GM12878 (cell line): ENCODE results near the gene SPRTN. TPM values are rescaled to one million over a fixed set of nuclear protein-coding genes. Genes with fewer than 3 reads are reported as not detected.

Experiments used
- ATAC-seq: fragments of 200-7000 bp; cut with Tn5 transposase; 3 replicates; pipeline ENCODE4 v1.9.1; 2020; ENCODE audit warnings: mild to moderate bottlenecking, moderate library complexity
- BruUV-seq: library from RNA; stranded (reverse); fragments of 400-500 nt; replicated peaks from 2 replicates; lab custom pipeline; 2021; lab: Mats Ljungman, UMichigan
- CTCF ChIA-PET: fragments of 300-600 bp; sonication (Branson Sonifier 250); formaldehyde crosslinking; extraction: SDS; loops from one replicate; lab custom pipeline; 2021; ENCODE audit warnings: inconsistent platforms; lab: Yijun Ruan, JAX
- POLR2A ChIA-PET: fragments of 350-600 bp; formaldehyde crosslinking; extraction: SDS; loops from one replicate; lab custom pipeline; 2021; ENCODE audit warnings: inconsistent platforms; lab: Charles Lee
- RAD21 ChIA-PET: fragments of 300-600 bp; sonication (Branson Sonifier 250); formaldehyde crosslinking; loops from one replicate; lab custom pipeline; 2023; ENCODE audit warnings: antibody characterized with exemption; ENCODE audit not compliant: unreplicated experiment; lab: Charles Lee
- SMC1A ChIA-PET: fragments of 300-600 bp; sonication (Branson Sonifier 250); formaldehyde crosslinking; loops from one replicate; lab custom pipeline; 2023; ENCODE audit not compliant: unreplicated experiment, uncharacterized antibody; lab: Charles Lee
- DNase-seq: peaks from one replicate; pipeline ENCODE4 v3.0.0-alpha.2; 2011; ENCODE audit warnings: low read depth, low spot score
- FAIRE-seq: peaks from 3 replicates; lab custom pipeline; 2011; peaks lifted over from hg19 to GRCh38; lab: Jason Lieb, UNC
- H2AFZ ChIP-seq: 2 replicates; pipeline ENCODE4 v1.6.0; 2011; ENCODE audit warnings: low read depth, low read length, control low read depth; ENCODE audit not compliant: control insufficient read depth
- H3K27ac ChIP-seq: 2 replicates; pipeline ENCODE4 v1.5.1; 2011; ENCODE audit warnings: control low read depth; ENCODE audit not compliant: control insufficient read depth, insufficient read depth
- H3K27me3 ChIP-seq, 2 experiments: replicated peaks in 1 of 2; 2 replicates each; pipeline versions ENCODE4 v1.6.0 to v1.6.1; 2011; ENCODE audit warnings: low read length in 1 of 2; ENCODE audit not compliant: control insufficient read depth in 2 of 2, insufficient read depth in 2 of 2
- H3K36me3 ChIP-seq, 2 experiments: 2 replicates each; pipeline ENCODE4 v1.5.1; 2011; ENCODE audit warnings: low read length in 1 of 2; ENCODE audit not compliant: control insufficient read depth in 2 of 2, insufficient read depth in 2 of 2
- H3K4me1 ChIP-seq: 2 replicates; pipeline ENCODE4 v1.6.1; 2011; ENCODE audit warnings: mild to moderate bottlenecking, low read length, moderate library complexity, mixed read lengths; ENCODE audit not compliant: control insufficient read depth, insufficient read depth
- H3K4me2 ChIP-seq: 2 replicates; pipeline ENCODE4 v1.6.0; 2011; ENCODE audit warnings: control low read depth; ENCODE audit not compliant: control insufficient read depth, insufficient read depth
- H3K4me3 ChIP-seq: fragments of 200-600 bp; sonication (generic); 2 replicates; pipeline ENCODE4 v1.5.1; 2016
- H3K79me2 ChIP-seq: 2 replicates; pipeline ENCODE4 v1.6.0; 2011; ENCODE audit warnings: low read length; ENCODE audit not compliant: control insufficient read depth, insufficient read depth
- H3K9ac ChIP-seq: 2 replicates; pipeline ENCODE4 v1.8.0; 2011; ENCODE audit warnings: low read length, control low read depth, mixed read lengths; ENCODE audit not compliant: control insufficient read depth, insufficient read depth
- H3K9me3 ChIP-seq: replicated peaks from 3 replicates; pipeline ENCODE4 v1.5.1; 2011; ENCODE audit warnings: mild to moderate bottlenecking, low read length; ENCODE audit not compliant: control insufficient read depth, insufficient read depth
- H4K20me1 ChIP-seq: 2 replicates; pipeline ENCODE4 v1.6.0; 2011; ENCODE audit not compliant: control insufficient read depth, insufficient read depth
- CBX5 ChIP-seq: sonication (generic); IDR thresholded peaks from 2 replicates; pipeline ENCODE4 v1.6.1; 2016; ENCODE audit warnings: low read depth, moderate library complexity, mild to moderate bottlenecking, inconsistent platforms
- ETV6 ChIP-seq, 2 experiments: fragments of 450-650 bp in 1 of 2; IDR thresholded peaks in 1 of 2; conservative IDR thresholded peaks in 1 of 2; 2 replicates each; pipeline ENCODE4 v1.6.1; 2014; ENCODE audit warnings: antibody characterized with exemption in 1 of 2, borderline replicate concordance in 1 of 2, low read depth in 1 of 2, mild to moderate bottlenecking in 1 of 2, moderate library complexity in 1 of 2
- MTA3 ChIP-seq: IDR thresholded peaks from 2 replicates; pipeline ENCODE4 v1.6.1; 2012; ENCODE audit warnings: low read length, inconsistent platforms, borderline replicate concordance
- PAX8 ChIP-seq: fragments of 450-650 bp; IDR thresholded peaks from 2 replicates; pipeline ENCODE4 v1.6.1; 2017; ENCODE audit warnings: mild to moderate bottlenecking, moderate library complexity
- RB1 ChIP-seq: fragments of 450-650 bp; formaldehyde crosslinking; IDR thresholded peaks from 2 replicates; pipeline ENCODE4 v1.6.1; 2017; ENCODE audit warnings: mild to moderate bottlenecking, borderline replicate concordance
- RUNX3 ChIP-seq: IDR thresholded peaks from 2 replicates; pipeline ENCODE4 v1.6.1; 2012; ENCODE audit warnings: low read length, inconsistent platforms
- ZNF274 ChIP-seq: IDR thresholded peaks from one replicate; pipeline ENCODE4 v1.8.0; 2011; ENCODE audit not compliant: insufficient read length, insufficient read depth
- ZNF622 ChIP-seq: fragments of 450-650 bp; IDR thresholded peaks from 2 replicates; pipeline ENCODE4 v1.6.1; 2017; ENCODE audit warnings: mild to moderate bottlenecking, inconsistent platforms
- WGBS: methylation state at CpG from one replicate; pipeline ENCODE4 v1.1.6; 2016; ENCODE audit warnings: low lambda C conversion rate; ENCODE audit not compliant: insufficient replicate concordance, insufficient coverage; ENCODE audit errors: missing lambda C conversion rate; 5-methylcytosine and 5-hydroxymethylcytosine counted together
- in situ Hi-C: fragments of 300-500 bp; cut with MboI; formaldehyde crosslinking; loops from 9 replicates; pipeline ENCODE4 v1.14.3; 2018; ENCODE audit warnings: mixed read lengths
- intact Hi-C: fragments of 100-400 bp; cut with micrococcal nuclease; formaldehyde crosslinking; loops from one replicate; pipeline ENCODE4 v1.14.2; 2022; ENCODE audit not compliant: unreplicated experiment
- polyA plus RNA-seq, 11 experiments: library from polyadenylated mRNA; depleted of rRNA in 4 of 11; unstranded in 6 of 11; stranded (reverse) in 5 of 11; fragments of >200 nt; fragmentation: Nextera tagmentation in 4 of 11; fragmentation: Illumina TruSeq in 1 of 11; extraction: Ambion mirVana in 4 of 11; extraction: Trizol in 1 of 11; gene quantifications; 1 replicate in 1 of 11; 2 replicates in 10 of 11; pipeline versions ENCODE4 v1.2.1 to v1.2.3, GENCODE V29; 2011 to 2016; ENCODE audit warnings: inconsistent platforms in 2 of 11, missing spikeins in 2 of 11, low read depth in 1 of 11
- total RNA-seq, 4 experiments: library from RNA; depleted of rRNA in 3 of 4; stranded (reverse); fragments of >200 nt in 3 of 4; fragmentation: Illumina TruSeq in 1 of 4; extraction: Trizol in 1 of 4; gene quantifications; 2 replicates each; pipeline versions ENCODE4 v1.2.1 to v1.2.3, GENCODE V29; 2013 to 2021
- TF ChIP-seq, protein P1 (sequence below): IDR thresholded peaks from 2 replicates; pipeline ENCODE4 v1.6.1; 2012; ENCODE audit warnings: low read depth, low read length, improper control_type of control experiment
- TF ChIP-seq, protein P2 (sequence below): IDR thresholded peaks from 2 replicates; pipeline ENCODE4 v1.6.1; 2011; ENCODE audit warnings: borderline replicate concordance, low read depth, mild to moderate bottlenecking, moderate library complexity, mixed read lengths, low read length; ENCODE audit not compliant: insufficient read depth; ENCODE audit errors: extremely low read length
- TF ChIP-seq, protein P3 (sequence below): fragments of 450-650 bp; IDR thresholded peaks from 2 replicates; pipeline ENCODE4 v1.6.1; 2014; ENCODE audit warnings: mild to moderate bottlenecking

SPRTN gene
- total and polyA plus RNA-seq, 10 of the 15 experiments (the other 5 are each of a cell fraction or from before 2014, with no cell fraction given) = 4.4 to 16.5 (median 12.1) TPM

DNA sequence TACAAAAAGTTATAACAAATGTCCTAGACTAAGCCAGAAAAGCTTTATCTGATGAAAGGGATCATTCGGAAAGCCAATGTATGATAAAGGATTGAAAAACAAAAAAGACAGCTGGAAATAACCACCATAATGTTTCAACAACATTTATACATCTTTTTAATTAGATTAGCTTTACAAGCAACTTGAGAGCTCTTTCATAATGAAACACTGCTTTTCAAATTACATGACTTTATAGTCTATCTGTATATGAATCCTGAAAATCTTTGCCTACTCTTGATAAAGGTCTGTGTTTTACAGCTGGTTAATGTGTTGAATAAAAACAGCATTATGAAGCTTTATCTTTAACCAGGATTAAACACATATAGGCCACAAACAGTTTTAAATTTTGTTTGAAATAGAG, 25.5 kb downstream of the SPRTN start:
- TF ChIP-seq RUNX3 = no peak
- TF ChIP-seq, all 136 proteins: peak for 0
- Histone ChIP-seq H3K79me2 (no peaks in the 10 kb centered on the region), H3K27ac (no peak overlapping the region), H3K4me1 (no peaks in the 10 kb centered on the region), H2AFZ (no peak overlapping the region), H3K4me2 (no peak overlapping the region), H4K20me1 (no peaks in the 10 kb centered on the region), H3K4me3 (no peak overlapping the region), H3K9me3 (no peaks in the 10 kb centered on the region), H3K27me3 (no peaks in the 10 kb centered on the region), H3K36me3 (peaks cover 0 to 4% of the 10 kb centered on the region in 2 experiments; a peak in 1 of 4 replicates), H3K9ac (no peak overlapping the region)
- in situ Hi-C loops (loop anchor here (5.0 kb wide), 1 partner anchor 224 kb away; no protein-coding TSS in a partner anchor), intact Hi-C loops (no loop called here)
- DNase-seq (no peak), FAIRE-seq (no peak), ATAC-seq (no peak)
- CTCF ChIA-PET = interaction anchor here (0.6 to 2.2 kb wide), 9 partner anchors 12 to 242 kb away, joined by 3 to 8 read pairs (median 4); no protein-coding TSS in a partner anchor
- RAD21 ChIA-PET = interaction anchor here (1.3 to 1.8 kb wide), 2 partner anchors 220 to 240 kb away, joined by 4 to 6 read pairs; no protein-coding TSS in a partner anchor
- BruUV-seq = no TSS peak
- SMC1A ChIA-PET = interaction anchor here (0.6 to 1.9 kb wide), 12 partner anchors 15 to 1375 kb away, joined by 3 to 5 read pairs (median 4); no protein-coding TSS in a partner anchor
- WGBS = 90% methylated on average over 1 of the region's 1 CpG
- POLR2A ChIA-PET = interaction anchor here (0.6 kb wide), 1 partner anchor 209 kb away, joined by 3 read pairs; no protein-coding TSS in a partner anchor

DNA sequence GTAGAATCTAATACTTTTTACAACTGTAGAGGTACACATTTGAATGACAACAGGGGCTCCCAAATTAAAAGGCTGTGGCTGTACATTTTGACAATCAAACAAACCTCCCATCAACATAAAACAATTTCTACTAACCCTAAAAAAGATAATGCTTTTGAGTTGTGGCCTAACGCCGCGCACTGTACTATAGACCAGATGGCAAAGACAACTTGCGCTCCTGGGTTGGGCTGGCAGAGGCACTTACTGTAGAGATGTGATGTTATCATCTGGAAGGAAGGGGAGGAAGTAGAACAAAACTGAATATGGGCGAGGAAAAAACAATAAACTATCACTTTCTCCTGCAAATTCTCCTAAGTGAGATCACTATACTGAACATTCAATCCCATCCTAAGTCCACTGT, 26.1 kb downstream of the SPRTN start:
- H4K20me1 ChIP-seq = no peaks in the 10 kb centered on the region
- in situ Hi-C loops (loop anchor here (5.0 kb wide), 1 partner anchor 223 kb away; no protein-coding TSS in a partner anchor), intact Hi-C loops (no loop called here)
- DNase-seq (no peak), ATAC-seq (no peak), FAIRE-seq (no peak)
- H3K4me3 ChIP-seq = no peak overlapping the region
- no peaks in the 10 kb centered on the region for H3K79me2 ChIP-seq
- ChIA-PET RAD21 (no interaction called here), POLR2A (no interaction called here), CTCF (interaction anchor here (0.6 to 1.6 kb wide), 4 partner anchors 11 to 567 kb away, joined by 3 to 4 read pairs (median 3); no protein-coding TSS in a partner anchor), SMC1A (interaction anchor here (0.6 to 1.6 kb wide), 3 partner anchors 19 to 225 kb away, joined by 3 to 5 read pairs (median 5); no protein-coding TSS in a partner anchor)
- H3K9me3 ChIP-seq = no peaks in the 10 kb centered on the region
- no TSS peak for BruUV-seq
- no peak overlapping the region for H3K9ac ChIP-seq
- H3K4me1 ChIP-seq = no peaks in the 10 kb centered on the region
- peaks cover 0 to 4% of the 10 kb centered on the region in 2 experiments; a peak in 1 of 4 replicates for H3K36me3 ChIP-seq
- H3K27ac ChIP-seq = no peak overlapping the region
- no peak overlapping the region for H3K4me2 ChIP-seq
- 95% methylated on average over 5 of the region's 5 CpGs for WGBS
- H3K27me3 ChIP-seq = no peaks in the 10 kb centered on the region
- no peak overlapping the region for H2AFZ ChIP-seq
- no peak for TF ChIP-seq ZNF622
- no peak for TF ChIP-seq CBX5
- TF ChIP-seq, protein P1, sequence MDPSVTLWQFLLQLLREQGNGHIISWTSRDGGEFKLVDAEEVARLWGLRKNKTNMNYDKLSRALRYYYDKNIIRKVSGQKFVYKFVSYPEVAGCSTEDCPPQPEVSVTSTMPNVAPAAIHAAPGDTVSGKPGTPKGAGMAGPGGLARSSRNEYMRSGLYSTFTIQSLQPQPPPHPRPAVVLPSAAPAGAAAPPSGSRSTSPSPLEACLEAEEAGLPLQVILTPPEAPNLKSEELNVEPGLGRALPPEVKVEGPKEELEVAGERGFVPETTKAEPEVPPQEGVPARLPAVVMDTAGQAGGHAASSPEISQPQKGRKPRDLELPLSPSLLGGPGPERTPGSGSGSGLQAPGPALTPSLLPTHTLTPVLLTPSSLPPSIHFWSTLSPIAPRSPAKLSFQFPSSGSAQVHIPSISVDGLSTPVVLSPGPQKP = no peak
- no peak for TF ChIP-seq MTA3
- TF ChIP-seq, protein P2, sequence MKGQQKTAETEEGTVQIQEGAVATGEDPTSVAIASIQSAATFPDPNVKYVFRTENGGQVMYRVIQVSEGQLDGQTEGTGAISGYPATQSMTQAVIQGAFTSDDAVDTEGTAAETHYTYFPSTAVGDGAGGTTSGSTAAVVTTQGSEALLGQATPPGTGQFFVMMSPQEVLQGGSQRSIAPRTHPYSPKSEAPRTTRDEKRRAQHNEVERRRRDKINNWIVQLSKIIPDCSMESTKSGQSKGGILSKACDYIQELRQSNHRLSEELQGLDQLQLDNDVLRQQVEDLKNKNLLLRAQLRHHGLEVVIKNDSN = no peak
- TF ChIP-seq PAX8 = no peak
- no peak for TF ChIP-seq ZNF274
- no peak for TF ChIP-seq ETV6 (conservative IDR thresholded peaks at IDR 0.05 in 1 of 2, IDR thresholded peaks at IDR 0.05 in 1 of 2; ENCODE audit: borderline replicate concordance in 1 of 2, low read depth in 1 of 2)
- no peak for TF ChIP-seq RB1
- TF ChIP-seq, protein P3, sequence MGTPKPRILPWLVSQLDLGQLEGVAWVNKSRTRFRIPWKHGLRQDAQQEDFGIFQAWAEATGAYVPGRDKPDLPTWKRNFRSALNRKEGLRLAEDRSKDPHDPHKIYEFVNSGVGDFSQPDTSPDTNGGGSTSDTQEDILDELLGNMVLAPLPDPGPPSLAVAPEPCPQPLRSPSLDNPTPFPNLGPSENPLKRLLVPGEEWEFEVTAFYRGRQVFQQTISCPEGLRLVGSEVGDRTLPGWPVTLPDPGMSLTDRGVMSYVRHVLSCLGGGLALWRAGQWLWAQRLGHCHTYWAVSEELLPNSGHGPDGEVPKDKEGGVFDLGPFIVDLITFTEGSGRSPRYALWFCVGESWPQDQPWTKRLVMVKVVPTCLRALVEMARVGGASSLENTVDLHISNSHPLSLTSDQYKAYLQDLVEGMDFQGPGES = no peak
